Natural killer cell (primary cell): Measurements from ENCODE around the gene TNFRSF11A. TPM values are rescaled to one million over a fixed set of nuclear protein-coding genes. Genes with fewer than 3 reads are reported as not detected.

Experiments
- ATAC-seq, 3 donors: fragments of 150-1000 bp in 2 of 3; fragments of 200-7000 bp in 1 of 3; cut with Tn5 transposase; 1 replicate in 1 of 3; 2 replicates in 2 of 3; pipeline ENCODE4 v1.10.0; 2021; ENCODE audit warnings: mild to moderate bottlenecking in 2 of 3, moderate library complexity in 2 of 3
- DNase-seq, 2 donors: peaks; one replicate each; pipeline versions ENCODE4 v3.0.0 to v3.0.0-alpha.2; 2013 to 2021; ENCODE audit warnings: mixed read lengths in 1 of 2
- H3K27ac ChIP-seq: one replicate; pipeline ENCODE4 v1.5.1; 2013; ENCODE audit warnings: mild to moderate bottlenecking, low read length
- H3K27me3 ChIP-seq: one replicate; pipeline ENCODE4 v1.6.1; 2013; ENCODE audit warnings: low read length; ENCODE audit not compliant: control insufficient read depth, insufficient read depth
- H3K36me3 ChIP-seq: one replicate; pipeline ENCODE4 v1.6.1; 2013; ENCODE audit warnings: low read length; ENCODE audit not compliant: control insufficient read depth, insufficient read depth
- H3K4me1 ChIP-seq: one replicate; pipeline ENCODE4 v1.6.1; 2013; ENCODE audit warnings: low read length; ENCODE audit not compliant: control insufficient read depth, insufficient read depth
- H3K4me3 ChIP-seq: one replicate; pipeline ENCODE4 v1.5.1; 2013; ENCODE audit warnings: low read length
- H3K9me3 ChIP-seq: one replicate; pipeline ENCODE4 v1.6.1; 2013; ENCODE audit warnings: low read length; ENCODE audit not compliant: control insufficient read depth, insufficient read depth
- H3K27ac Mint-ChIP-seq, 2 donors: one replicate each; pipeline ENCODE4 v1.8.0; 2022; ENCODE audit warnings: mild to moderate bottlenecking in 2 of 2, mixed read lengths in 2 of 2, moderate library complexity in 1 of 2
- H3K27me3 Mint-ChIP-seq, 2 donors: one replicate each; pipeline ENCODE4 v1.8.0; 2022; ENCODE audit warnings: low read depth in 2 of 2, mixed read lengths in 2 of 2
- H3K36me3 Mint-ChIP-seq: one replicate; pipeline ENCODE4 v1.8.0; 2022; ENCODE audit warnings: mixed read lengths
- H3K4me1 Mint-ChIP-seq, 2 donors: one replicate each; pipeline ENCODE4 v1.8.0; 2022; ENCODE audit warnings: mixed read lengths in 2 of 2
- H3K4me3 Mint-ChIP-seq: one replicate; pipeline ENCODE4 v1.8.0; 2022; ENCODE audit warnings: mild to moderate bottlenecking, moderate library complexity, mixed read lengths
- H3K9me3 Mint-ChIP-seq, 2 donors: one replicate each; pipeline ENCODE4 v1.8.0; 2022; ENCODE audit warnings: mixed read lengths in 2 of 2
- WGBS: methylation state at CpG from one replicate; pipeline ENCODE4 v1.1.7; 2013; ENCODE audit warnings: missing lambda C conversion rate; ENCODE audit not compliant: insufficient coverage; 5-methylcytosine and 5-hydroxymethylcytosine counted together
- intact Hi-C: fragments of 100-400 bp; cut with micrococcal nuclease; formaldehyde crosslinking; loops from one replicate; pipeline ENCODE4 v1.14.2; 2022
- total RNA-seq, 4 donors: library from RNA; stranded (reverse); fragments of 120-200 nt in 1 of 4; gene quantifications; one replicate each; pipeline versions ENCODE4 v1.2.3 to v1.2.4, GENCODE V29; 2013 to 2022
- TF ChIP-seq, protein P1 (sequence below): fragments of 200-600 bp; IDR thresholded peaks from one replicate; pipeline ENCODE4 v1.8.0; 2022; ENCODE audit warnings: antibody characterized with exemption

TNFRSF11A gene
- total RNA-seq, 3 donors from 2014 or later (not counting 1 experiment from before 2014, with no cell fraction given), result 6.9 to 10.9 (median 8.8) TPM

DNA sequence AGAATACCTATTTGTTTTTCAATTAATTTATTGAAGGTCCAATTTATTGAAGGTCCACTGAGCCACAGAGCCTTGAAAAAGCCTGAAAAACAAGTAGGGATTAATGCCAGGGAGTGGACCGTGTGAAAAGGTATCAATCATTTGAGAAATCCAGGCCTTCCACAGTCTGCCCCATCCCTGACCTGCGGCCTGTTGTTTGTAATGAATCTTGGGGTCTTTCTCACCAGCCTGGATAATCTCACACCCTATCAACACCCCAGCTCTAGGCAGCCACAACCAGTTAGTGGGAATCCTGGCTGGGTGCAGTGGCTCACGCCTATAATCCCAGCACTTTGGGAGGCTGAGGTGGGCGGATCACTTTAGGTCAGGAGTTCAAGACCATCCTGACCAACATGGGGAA, 47.8 kb downstream of the TNFRSF11A start:
- no peaks in the 10 kb centered on the region for H3K36me3 Mint-ChIP-seq

DNA sequence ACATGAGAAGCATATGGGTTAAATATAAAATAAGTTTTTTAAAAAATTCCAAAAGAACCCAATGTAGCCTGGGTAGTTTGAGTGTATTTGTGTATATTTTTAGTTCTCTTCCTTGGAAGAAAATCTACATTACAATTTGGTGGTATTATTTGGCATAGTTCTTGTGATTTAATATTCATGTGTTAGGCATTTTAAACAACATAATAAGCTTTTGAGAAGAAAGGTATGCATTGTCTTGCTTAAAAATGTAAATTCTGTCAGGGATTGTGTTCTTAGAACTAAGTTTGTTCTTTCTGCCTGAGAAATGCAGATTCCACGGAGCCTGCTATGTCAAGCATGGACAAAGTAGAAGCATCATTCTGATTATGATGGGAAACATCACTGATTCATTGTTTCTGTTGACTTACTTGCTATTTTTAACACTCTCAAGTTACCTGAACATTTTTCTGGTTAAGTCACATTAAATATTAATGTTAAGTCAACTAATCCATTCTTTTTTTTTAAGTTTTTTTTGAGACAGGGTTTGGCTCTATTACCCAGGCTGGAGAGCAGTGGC, 49.4 kb downstream of the TNFRSF11A start:
- no peak overlapping the region for H3K4me3 ChIP-seq
- no peak overlapping the region for H3K27ac Mint-ChIP-seq
- no peaks in the 10 kb centered on the region for H3K27me3 Mint-ChIP-seq
- ATAC-seq, result no peak
- DNase-seq, result no peak
- 92% methylated on average over 1 of the region's 1 CpG for WGBS
- no peaks in the 10 kb centered on the region for H3K27me3 ChIP-seq
- TF ChIP-seq, protein P1, sequence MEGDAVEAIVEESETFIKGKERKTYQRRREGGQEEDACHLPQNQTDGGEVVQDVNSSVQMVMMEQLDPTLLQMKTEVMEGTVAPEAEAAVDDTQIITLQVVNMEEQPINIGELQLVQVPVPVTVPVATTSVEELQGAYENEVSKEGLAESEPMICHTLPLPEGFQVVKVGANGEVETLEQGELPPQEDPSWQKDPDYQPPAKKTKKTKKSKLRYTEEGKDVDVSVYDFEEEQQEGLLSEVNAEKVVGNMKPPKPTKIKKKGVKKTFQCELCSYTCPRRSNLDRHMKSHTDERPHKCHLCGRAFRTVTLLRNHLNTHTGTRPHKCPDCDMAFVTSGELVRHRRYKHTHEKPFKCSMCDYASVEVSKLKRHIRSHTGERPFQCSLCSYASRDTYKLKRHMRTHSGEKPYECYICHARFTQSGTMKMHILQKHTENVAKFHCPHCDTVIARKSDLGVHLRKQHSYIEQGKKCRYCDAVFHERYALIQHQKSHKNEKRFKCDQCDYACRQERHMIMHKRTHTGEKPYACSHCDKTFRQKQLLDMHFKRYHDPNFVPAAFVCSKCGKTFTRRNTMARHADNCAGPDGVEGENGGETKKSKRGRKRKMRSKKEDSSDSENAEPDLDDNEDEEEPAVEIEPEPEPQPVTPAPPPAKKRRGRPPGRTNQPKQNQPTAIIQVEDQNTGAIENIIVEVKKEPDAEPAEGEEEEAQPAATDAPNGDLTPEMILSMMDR, result no peak
- H3K36me3 Mint-ChIP-seq, result no peaks in the 10 kb centered on the region
- no peak overlapping the region for H3K4me3 Mint-ChIP-seq
- intact Hi-C loops, result no loop called here
- no peak overlapping the region for H3K27ac ChIP-seq
- H3K9me3 ChIP-seq, result no peaks in the 10 kb centered on the region
- H3K4me1 Mint-ChIP-seq, result no peaks in the 10 kb centered on the region
- peaks cover 2% of the 10 kb centered on the region for H3K36me3 ChIP-seq
- H3K9me3 Mint-ChIP-seq, result no peaks in the 10 kb centered on the region
- no peaks in the 10 kb centered on the region for H3K4me1 ChIP-seq

More for the DNA sequence above, 47.8 kb downstream of the TNFRSF11A start:
- no peaks in the 10 kb centered on the region for H3K4me1 Mint-ChIP-seq
- Histone ChIP-seq H3K9me3 (no peaks in the 10 kb centered on the region), H3K27ac (no peak overlapping the region), H3K4me1 (no peaks in the 10 kb centered on the region), H3K36me3 (peaks cover 2% of the 10 kb centered on the region), H3K4me3 (no peak overlapping the region), H3K27me3 (no peaks in the 10 kb centered on the region)
- H3K4me3 Mint-ChIP-seq, result no peak overlapping the region
- no peaks in the 10 kb centered on the region for H3K9me3 Mint-ChIP-seq
- TF ChIP-seq, protein P1, result no peak
- intact Hi-C loops, result no loop called here
- H3K27me3 Mint-ChIP-seq, result no peaks in the 10 kb centered on the region
- no peak overlapping the region for H3K27ac Mint-ChIP-seq
- DNase-seq (no peak), ATAC-seq (no peak)
- 97% methylated on average over 4 of the region's 4 CpGs for WGBS

DNA sequence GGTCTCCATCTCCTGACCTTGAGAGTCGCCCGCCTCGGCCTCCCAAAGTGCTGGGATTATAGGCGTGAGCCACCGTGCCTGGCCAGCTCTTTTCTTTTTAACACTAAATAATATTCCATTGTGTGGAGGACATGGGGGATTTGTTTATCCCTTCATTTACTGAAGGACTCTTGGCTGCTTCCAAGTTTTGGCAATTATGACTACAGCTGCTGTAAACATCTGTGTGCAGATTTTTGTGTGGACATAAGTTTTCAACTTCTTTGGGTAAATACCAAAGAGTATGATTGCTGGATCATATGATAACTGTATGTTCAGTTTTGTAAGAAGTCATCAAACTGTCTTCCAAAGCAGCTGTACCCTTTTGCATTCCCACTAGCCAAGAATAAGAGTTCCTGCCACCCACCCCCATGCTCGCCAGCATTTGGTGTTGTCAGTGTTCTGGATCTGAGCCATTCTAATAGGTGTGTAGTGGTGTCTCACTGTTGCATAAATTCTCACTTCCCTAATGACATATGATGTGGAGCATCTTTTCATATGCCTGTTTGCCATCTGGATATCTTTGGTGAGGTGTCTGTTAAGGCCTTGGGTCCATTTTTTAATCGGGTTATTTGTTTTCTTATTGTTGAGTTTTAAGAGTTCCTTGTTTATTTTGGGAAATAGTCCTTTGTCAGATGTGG, 52.2 kb downstream of the TNFRSF11A start:
- ATAC-seq (no peak), DNase-seq (no peak)
- Histone ChIP-seq H3K9me3 (no peaks in the 10 kb centered on the region), H3K4me1 (no peaks in the 10 kb centered on the region), H3K4me3 (no peak overlapping the region), H3K27ac (no peak overlapping the region), H3K36me3 (peaks cover 2% of the 10 kb centered on the region), H3K27me3 (no peaks in the 10 kb centered on the region)
- Mint-ChIP-seq H3K27me3 (no peaks in the 10 kb centered on the region), H3K36me3 (no peaks in the 10 kb centered on the region), H3K4me1 (no peaks in the 10 kb centered on the region), H3K4me3 (no peak overlapping the region), H3K9me3 (no peaks in the 10 kb centered on the region), H3K27ac (no peak overlapping the region)
- 97% methylated on average over 4 of the region's 7 CpGs for WGBS
- intact Hi-C loops, result no loop called here
- TF ChIP-seq, protein P1, result no peak

DNA sequence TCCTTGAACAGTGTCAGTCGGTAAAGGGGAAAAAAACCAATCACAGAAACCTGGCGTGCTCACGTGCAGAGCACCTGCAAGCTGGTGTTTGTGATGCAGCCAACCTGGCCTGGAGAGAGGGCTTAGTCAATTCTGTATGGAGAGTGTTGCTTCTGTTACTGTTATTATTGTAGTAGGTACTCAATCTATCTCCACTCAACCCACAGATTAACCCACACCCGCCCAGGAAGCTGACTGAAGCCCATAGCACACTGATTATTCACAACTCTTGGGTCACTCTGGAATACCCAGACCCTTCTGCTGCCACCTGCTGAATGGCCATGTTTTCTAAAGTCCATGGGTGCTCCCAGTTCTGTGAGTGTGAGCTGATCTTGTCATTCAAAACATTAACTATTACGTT, 53.9 kb downstream of the TNFRSF11A start:
- 86% methylated on average over 5 of the region's 5 CpGs for WGBS
- Mint-ChIP-seq H3K27me3 (no peaks in the 10 kb centered on the region), H3K27ac (no peak overlapping the region), H3K9me3 (no peaks in the 10 kb centered on the region), H3K4me1 (no peaks in the 10 kb centered on the region), H3K36me3 (no peaks in the 10 kb centered on the region), H3K4me3 (no peak overlapping the region)
- Histone ChIP-seq H3K27me3 (no peaks in the 10 kb centered on the region), H3K36me3 (peaks cover 2% of the 10 kb centered on the region), H3K27ac (no peak overlapping the region), H3K4me3 (no peak overlapping the region), H3K9me3 (no peaks in the 10 kb centered on the region), H3K4me1 (no peaks in the 10 kb centered on the region)
- DNase-seq, result no peak
- no peak for ATAC-seq
- intact Hi-C loops, result no loop called here
- TF ChIP-seq, protein P1, result no peak
